ENCODE results near the gene PALMD. TPM values are rescaled to one million over a fixed set of nuclear protein-coding genes. Genes with fewer than 3 reads are reported as not detected.

PALMD gene
- total and polyA plus RNA-seq, 3 donors from 2014 or later, result 12.9 to 23.5 (median 14.1) TPM

DNA sequence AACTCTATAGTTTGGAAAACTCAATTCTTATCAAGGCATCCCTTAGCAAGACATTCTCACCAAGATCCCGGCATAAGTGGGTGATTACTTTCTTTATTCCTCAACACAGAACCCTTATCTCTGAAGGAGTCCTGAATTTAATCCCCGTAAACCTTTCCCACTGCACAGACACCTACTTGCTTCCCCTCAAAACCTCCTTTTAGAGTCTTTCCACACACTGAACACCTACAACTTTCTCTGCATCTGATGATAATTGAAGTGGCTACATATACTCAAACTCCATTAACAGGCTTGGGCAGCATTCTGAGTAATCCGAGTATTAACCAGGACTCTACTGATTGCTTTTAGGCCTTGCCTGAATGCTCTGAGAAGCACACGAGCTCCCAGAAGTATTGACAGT is 23.5 kb downstream of the PALMD start:
- DNase-seq, result no peak
- no peaks in the 10 kb centered on the region for H3K36me3 ChIP-seq (ENCODE audit: low read depth, missing control alignments)
- 88 to 89% methylated on average over 4 of the region's 4 CpGs for WGBS, 2 donors

DNA sequence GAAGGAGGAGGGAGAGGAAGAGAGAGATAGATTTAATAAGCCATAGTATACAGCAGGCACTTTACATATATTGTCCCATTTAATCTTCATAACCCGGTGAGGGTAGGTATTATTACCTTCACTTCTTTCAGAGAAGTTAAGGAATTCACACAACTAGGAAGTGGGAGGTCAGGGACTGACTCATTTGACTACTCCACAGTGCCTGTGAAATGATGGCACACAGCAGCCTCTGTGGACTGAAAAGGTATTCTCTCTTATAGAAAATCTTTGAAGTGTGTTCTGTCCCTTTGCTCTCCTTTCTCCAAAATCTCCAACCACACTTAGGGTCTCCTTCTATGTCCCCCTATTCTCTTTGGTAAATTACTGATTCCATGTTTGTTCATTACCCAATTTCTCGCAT is 23.9 kb downstream of the PALMD start:
- no peak for TF ChIP-seq POLR2A (IDR thresholded peaks at IDR 0.05)
- no peak for TF ChIP-seq CTCF (IDR thresholded peaks at IDR 0.05)
- peaks cover 8% of the 10 kb centered on the region for H3K4me1 ChIP-seq
- 84 to 96% methylated on average over 2 of the region's 2 CpGs for whole genome bisulfite sequencing, 2 donors
- no peaks in the 10 kb centered on the region for H3K27me3 ChIP-seq
- H3K36me3 ChIP-seq (ENCODE audit: low read depth, missing control alignments), result no peaks in the 10 kb centered on the region
- intact Hi-C loops (cut with DNase I; ENCODE audit: low total_unique reads), result no loop called here
- H3K9me3 ChIP-seq, result no peaks in the 10 kb centered on the region
- no peak for DNase-seq
- no peak overlapping the region for H3K4me3 ChIP-seq
- H3K27ac ChIP-seq, result peak overlapping the region in 1 of 2 donors; percentile 68

More for the DNA sequence above, 23.5 kb downstream of the PALMD start:
- no peaks in the 10 kb centered on the region for H3K9me3 ChIP-seq
- H3K27me3 ChIP-seq, result no peaks in the 10 kb centered on the region
- peaks cover 8% of the 10 kb centered on the region for H3K4me1 ChIP-seq
- no peak overlapping the region for H3K4me3 ChIP-seq
- H3K27ac ChIP-seq, result no peak overlapping the region
- intact Hi-C loops (cut with DNase I; ENCODE audit: low total_unique reads), result no loop called here
- TF ChIP-seq CTCF (IDR thresholded peaks at IDR 0.05), result no peak
- no peak for TF ChIP-seq POLR2A (IDR thresholded peaks at IDR 0.05)

- Histone ChIP-seq H3K36me3 (ENCODE audit: low read depth, missing control alignments) (no peaks in the 10 kb centered on the region), H3K4me1 (peaks cover 8% of the 10 kb centered on the region)
Measured at GRCh38 chr1:99670583-99670982, 24.7 kb downstream of the PALMD start.

GRCh38 chr1:99672038-99672437 is 26.1 kb downstream of the PALMD start:
- H3K4me3 ChIP-seq, result no peak overlapping the region
- intact Hi-C loops (cut with DNase I; ENCODE audit: low total_unique reads), result no loop called here
- no peak for TF ChIP-seq POLR2A (IDR thresholded peaks at IDR 0.05)
- TF ChIP-seq CTCF (IDR thresholded peaks at IDR 0.05), result no peak
- H3K27ac ChIP-seq, result peak overlapping the region in 1 of 2 donors; percentile 62
- 65 to 77% methylated on average over 4 of the region's 4 CpGs for WGBS, 2 donors
- no peaks in the 10 kb centered on the region for H3K9me3 ChIP-seq
- DNase-seq, result no peak
- H3K4me1 ChIP-seq, result peaks cover 8% of the 10 kb centered on the region
- no peaks in the 10 kb centered on the region for H3K27me3 ChIP-seq
- H3K36me3 ChIP-seq (ENCODE audit: low read depth, missing control alignments), result no peaks in the 10 kb centered on the region

More at GRCh38 chr1:99670583-99670982, 24.7 kb downstream of the PALMD start:
- Histone ChIP-seq H3K27me3 (no peaks in the 10 kb centered on the region), H3K27ac (peak overlapping the region in 1 of 2 donors; percentile 68), H3K4me3 (no peak overlapping the region), H3K9me3 (no peaks in the 10 kb centered on the region)
- TF ChIP-seq CTCF (IDR thresholded peaks at IDR 0.05), result no peak
- no peak for TF ChIP-seq POLR2A (IDR thresholded peaks at IDR 0.05)
- WGBS, 2 donors, result 42 to 52% methylated on average over 1 of the region's 1 CpG
- intact Hi-C loops (cut with DNase I; ENCODE audit: low total_unique reads), result no loop called here
- no peak for DNase-seq

DNA sequence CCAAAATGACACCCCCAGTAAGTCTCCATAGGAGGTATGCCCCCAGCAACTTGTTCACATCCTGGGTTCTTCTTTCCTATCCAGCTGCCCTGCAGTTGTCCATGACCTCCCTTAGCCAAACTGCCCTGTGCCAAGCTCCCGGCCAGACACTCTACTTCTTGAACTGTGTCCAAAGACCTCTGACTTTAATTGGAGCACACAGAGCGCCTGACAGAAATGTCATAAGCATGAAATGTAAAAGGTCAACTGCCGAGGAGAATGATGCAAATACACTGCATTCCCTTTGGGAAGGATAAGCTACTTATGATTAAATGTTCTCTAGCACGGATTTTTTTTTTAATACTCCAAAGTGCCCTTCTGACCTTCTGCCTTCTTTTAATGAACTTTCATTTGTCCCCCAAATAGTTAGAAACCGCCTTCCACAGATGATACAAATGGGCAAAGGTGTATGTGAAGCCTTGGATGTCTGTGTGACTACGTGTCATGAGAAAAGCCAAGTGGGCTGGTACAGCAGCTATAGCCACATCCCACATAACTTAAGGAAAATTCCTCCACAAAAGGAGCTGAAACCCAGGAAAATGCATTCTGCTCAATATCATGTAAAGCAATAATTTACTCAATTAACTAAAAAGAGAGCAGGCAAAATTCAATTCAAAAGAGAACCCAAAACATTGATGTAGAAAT is 26.8 kb downstream of the PALMD start:
- H3K9me3 ChIP-seq, result no peaks in the 10 kb centered on the region
- no peak for TF ChIP-seq CTCF (IDR thresholded peaks at IDR 0.05)
- no peak for TF ChIP-seq POLR2A (IDR thresholded peaks at IDR 0.05)
- peaks cover 8% of the 10 kb centered on the region for H3K4me1 ChIP-seq
- no peaks in the 10 kb centered on the region for H3K27me3 ChIP-seq
- intact Hi-C loops (cut with DNase I; ENCODE audit: low total_unique reads), result no loop called here
- no peak for DNase-seq
- 37 to 58% methylated on average over 6 of the region's 6 CpGs for WGBS, 2 donors
- H3K4me3 ChIP-seq, result no peak overlapping the region
- H3K36me3 ChIP-seq (ENCODE audit: low read depth, missing control alignments), result no peaks in the 10 kb centered on the region
- peak overlapping the region in 1 of 2 donors; percentile 62 for H3K27ac ChIP-seq
